CD14-positive monocyte (primary cell): ENCODE results near the gene EQTN. TPM values are rescaled to one million over a fixed set of nuclear protein-coding genes. Genes with fewer than 3 reads are reported as not detected.

Experiments
- DNase-seq, 3 donors: peaks; one replicate each; pipeline ENCODE4 v3.0.0-alpha.2; 2011 to 2022
- H2AFZ ChIP-seq: 2 replicates; pipeline ENCODE4 v1.6.0; 2012; ENCODE audit warnings: mild to moderate bottlenecking, low read depth, low read length, inconsistent platforms; ENCODE audit not compliant: insufficient read depth, poor library complexity, severe bottlenecking
- H3K27ac ChIP-seq, 2 donors: 1 replicate in 1 of 2; 2 replicates in 1 of 2; pipeline ENCODE4 v1.5.1; 2012 to 2013; ENCODE audit warnings: low read length in 2 of 2, control low read depth in 1 of 2, inconsistent platforms in 1 of 2, low read depth in 1 of 2, mild to moderate bottlenecking in 1 of 2
- H3K27me3 ChIP-seq, 2 donors: one replicate each; pipeline versions ENCODE4 v1.6.0 to v1.6.1; 2011 to 2013; ENCODE audit warnings: low read length in 2 of 2; ENCODE audit not compliant: control insufficient read depth in 2 of 2, insufficient read depth in 2 of 2
- H3K36me3 ChIP-seq, 2 donors: replicated peaks in 1 of 2; 1 replicate in 1 of 2; 2 replicates in 1 of 2; pipeline versions ENCODE4 v1.5.1 to v1.6.1; 2012 to 2013; ENCODE audit warnings: low read length in 2 of 2, control low read depth in 1 of 2, inconsistent platforms in 1 of 2, mild to moderate bottlenecking in 1 of 2; ENCODE audit not compliant: insufficient read depth in 2 of 2, control insufficient read depth in 1 of 2
- H3K4me1 ChIP-seq, 2 donors: 1 replicate in 1 of 2; 2 replicates in 1 of 2; pipeline versions ENCODE4 v1.5.1 to v1.6.1; 2012 to 2013; ENCODE audit warnings: low read length in 2 of 2, control low read depth in 1 of 2, inconsistent platforms in 1 of 2, mild to moderate bottlenecking in 1 of 2, moderate library complexity in 1 of 2; ENCODE audit not compliant: insufficient read depth in 2 of 2, control insufficient read depth in 1 of 2
- H3K4me2 ChIP-seq: replicated peaks from 2 replicates; pipeline ENCODE3; 2012; ENCODE audit warnings: low read length, moderate library complexity, mild to moderate bottlenecking; ENCODE audit not compliant: poor library complexity, severe bottlenecking; ENCODE audit errors: extremely low read depth
- H3K4me3 ChIP-seq, 3 experiments: fragments of 200-600 bp in 1 of 3; sonication (generic) in 1 of 3; replicated peaks in 1 of 3; 1 replicate in 2 of 3; 2 replicates in 1 of 3; pipeline ENCODE4 v1.5.1; 2011 to 2013; ENCODE audit warnings: low read length in 3 of 3, mild to moderate bottlenecking in 3 of 3, control low read depth in 2 of 3, low read depth in 2 of 3, inconsistent platforms in 1 of 3, moderate library complexity in 1 of 3
- H3K79me2 ChIP-seq: 2 replicates; pipeline ENCODE4 v1.6.0; 2012; ENCODE audit warnings: mild to moderate bottlenecking, control low read depth, inconsistent platforms, low read length, moderate library complexity; ENCODE audit not compliant: insufficient read depth
- H3K9ac ChIP-seq: 2 replicates; pipeline ENCODE4 v1.6.0; 2017; ENCODE audit warnings: low read length, mild to moderate bottlenecking; ENCODE audit not compliant: insufficient read depth, poor library complexity, severe bottlenecking
- H3K9me3 ChIP-seq, 2 donors: replicated peaks in 1 of 2; 1 replicate in 1 of 2; 2 replicates in 1 of 2; pipeline versions ENCODE4 v1.5.1 to v1.6.1; 2012 to 2013; ENCODE audit warnings: low read length in 2 of 2, control low read depth in 1 of 2; ENCODE audit not compliant: control insufficient read depth in 1 of 2, insufficient read depth in 1 of 2
- H4K20me1 ChIP-seq: 2 replicates; pipeline ENCODE4 v1.6.0; 2012; ENCODE audit warnings: mild to moderate bottlenecking, low read length, control low read depth, moderate library complexity; ENCODE audit not compliant: insufficient read depth
- H3K27ac Mint-ChIP-seq, 7 donors: one replicate each; pipeline ENCODE4 v1.8.0; 2020; ENCODE audit warnings: mild to moderate bottlenecking in 7 of 7, mixed read lengths in 7 of 7, moderate library complexity in 6 of 7, inconsistent platforms in 2 of 7
- H3K27me3 Mint-ChIP-seq, 3 donors: one replicate each; pipeline ENCODE4 v1.8.0; 2021 to 2022; ENCODE audit warnings: low read depth in 3 of 3, mild to moderate bottlenecking in 3 of 3, mixed read lengths in 3 of 3, moderate library complexity in 3 of 3, inconsistent platforms in 1 of 3
- H3K36me3 Mint-ChIP-seq, 2 donors: one replicate each; pipeline ENCODE4 v1.8.0; 2020; ENCODE audit warnings: mixed read lengths in 2 of 2, inconsistent platforms in 1 of 2, mild to moderate bottlenecking in 1 of 2
- H3K4me1 Mint-ChIP-seq: one replicate; pipeline ENCODE4 v1.8.0; 2020; ENCODE audit warnings: mild to moderate bottlenecking, mixed read lengths
- H3K4me3 Mint-ChIP-seq, 2 donors: one replicate each; pipeline ENCODE4 v1.8.0; 2020; ENCODE audit warnings: mild to moderate bottlenecking in 2 of 2, mixed read lengths in 2 of 2, moderate library complexity in 1 of 2
- H3K9me3 Mint-ChIP-seq, 7 donors: one replicate each; pipeline ENCODE4 v1.8.0; 2020 to 2022; ENCODE audit warnings: mixed read lengths in 7 of 7, mild to moderate bottlenecking in 6 of 7, moderate library complexity in 6 of 7, inconsistent platforms in 2 of 7
- CTCF ChIP-seq: fragments of 200-600 bp; IDR thresholded peaks from one replicate; pipeline ENCODE4 v1.8.0; 2022; ENCODE audit warnings: antibody characterized with exemption, mild to moderate bottlenecking
- WGBS: methylation state at CpG from one replicate; pipeline ENCODE4 v1.1.5; 2013; ENCODE audit warnings: missing lambda C conversion rate; ENCODE audit not compliant: insufficient coverage; 5-methylcytosine and 5-hydroxymethylcytosine counted together
- intact Hi-C, 2 donors: fragments of 100-400 bp; cut with micrococcal nuclease; formaldehyde crosslinking; loops; one replicate each; pipeline versions ENCODE4 v1.15.0 to v1.15.1; 2023
- polyA plus RNA-seq, 3 donors: library from polyadenylated mRNA; depleted of rRNA in 1 of 3; unstranded in 2 of 3; stranded (reverse) in 1 of 3; fragments of 300-500 nt in 2 of 3; fragments of >200 nt in 1 of 3; fragmentation: Illumina TruSeq in 2 of 3; gene quantifications; 1 replicate in 2 of 3; 2 replicates in 1 of 3; pipeline ENCODE4 v1.2.3, GENCODE V29; 2012 to 2021

Gene EQTN
- polyA plus RNA-seq, 3 donors: not detected

DNA sequence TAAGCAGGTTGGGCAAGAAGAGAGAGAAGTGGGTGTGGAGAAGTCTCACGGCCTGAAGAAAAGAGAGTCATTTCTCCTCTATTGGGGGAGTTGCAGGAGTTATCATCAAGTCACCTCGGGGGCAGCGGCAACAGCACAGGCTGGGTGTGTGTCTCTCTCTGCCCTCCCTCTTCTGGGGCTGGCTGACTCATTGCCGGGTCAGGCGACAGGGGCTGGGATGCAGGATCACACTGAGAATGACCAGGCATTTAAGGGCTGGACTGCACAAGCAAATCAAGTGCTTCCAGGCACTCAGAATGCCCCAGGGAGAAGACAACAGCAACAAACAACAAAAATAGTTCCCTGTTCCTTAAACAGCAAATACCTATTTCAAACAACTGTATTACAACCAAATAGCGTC is 6.3 kb upstream of the EQTN start:
- Histone ChIP-seq H3K4me1 (no peaks in the 10 kb centered on the region), H3K27ac (no peak overlapping the region), H3K9me3 (no peaks in the 10 kb centered on the region), H3K27me3 (no peaks in the 10 kb centered on the region), H3K9ac (no peak overlapping the region), H3K4me3 (no peak overlapping the region), H3K36me3 (no peaks in the 10 kb centered on the region), H2AFZ (no peak overlapping the region), H3K79me2 (no peaks in the 10 kb centered on the region), H3K4me2 (no peak overlapping the region), H4K20me1 (no peaks in the 10 kb centered on the region)
- no peaks in the 10 kb centered on the region for H3K4me1 Mint-ChIP-seq
- H3K9me3 Mint-ChIP-seq: peaks cover 0 to 3% (median 0%) of the 10 kb centered on the region in 7 donors
- WGBS: 66% methylated on average over 4 of the region's 6 CpGs
- TF ChIP-seq CTCF: no peak
- no peak for DNase-seq
- H3K27ac Mint-ChIP-seq: no peak overlapping the region
- intact Hi-C loops: no loop called here
- H3K36me3 Mint-ChIP-seq: no peaks in the 10 kb centered on the region
- H3K4me3 Mint-ChIP-seq: no peak overlapping the region
- H3K27me3 Mint-ChIP-seq: peaks cover 0 to 6% (median 3%) of the 10 kb centered on the region in 3 donors

- Histone ChIP-seq H3K4me1 (no peaks in the 10 kb centered on the region), H3K9ac (no peak overlapping the region), H3K4me3 (no peak overlapping the region), H4K20me1 (no peaks in the 10 kb centered on the region), H3K79me2 (no peaks in the 10 kb centered on the region), H3K27ac (no peak overlapping the region), H3K27me3 (no peaks in the 10 kb centered on the region), H3K4me2 (no peak overlapping the region), H2AFZ (no peak overlapping the region), H3K9me3 (no peaks in the 10 kb centered on the region), H3K36me3 (no peaks in the 10 kb centered on the region)
- Mint-ChIP-seq H3K4me1 (no peaks in the 10 kb centered on the region), H3K9me3 (no peaks in the 10 kb centered on the region), H3K27me3 (peaks cover 0 to 2% (median 1%) of the 10 kb centered on the region in 3 donors), H3K27ac (no peak overlapping the region), H3K4me3 (no peak overlapping the region), H3K36me3 (no peaks in the 10 kb centered on the region)
- TF ChIP-seq CTCF: no peak
- DNase-seq: no peak
- intact Hi-C loops: no loop called here
- no CpG with 5 or more reads among the region's 2 CpGs for WGBS
Measured at GRCh38 chr9:27293996-27294395, 3.0 kb downstream of the EQTN start.
